Smooth muscle cell (in vitro differentiated cells): ENCODE results near the gene CD79B. TPM values are rescaled to one million over a fixed set of nuclear protein-coding genes. Genes with fewer than 3 reads are reported as not detected.

Experiments used
- DNase-seq: peaks from one replicate; lab custom pipeline; 2025; ENCODE audit not compliant: unreplicated experiment; lab: John Stamatoyannopoulos, UW
- H2AFZ ChIP-seq: fragments of 200-600 bp; sonication (generic); 2 replicates; pipeline ENCODE4 v1.6.0; 2016; ENCODE audit warnings: antibody characterized with exemption, low read depth, mild to moderate bottlenecking
- H3F3A ChIP-seq: fragments of 200-600 bp; sonication (generic); 2 replicates; pipeline ENCODE4 v1.6.0; 2017; ENCODE audit warnings: antibody characterized with exemption, low read depth
- H3K27ac ChIP-seq: fragments of 200-600 bp; sonication (generic); 2 replicates; pipeline ENCODE4 v1.5.1; 2016; ENCODE audit warnings: low read depth, mild to moderate bottlenecking
- H3K27me3 ChIP-seq: fragments of 200-600 bp; sonication (generic); 2 replicates; pipeline ENCODE4 v1.6.1; 2016; ENCODE audit warnings: low read depth, mild to moderate bottlenecking
- H3K36me3 ChIP-seq: fragments of 200-600 bp; sonication (generic); 2 replicates; pipeline ENCODE4 v1.5.1; 2016; ENCODE audit warnings: low read depth
- H3K4me1 ChIP-seq: fragments of 200-600 bp; sonication (generic); 2 replicates; pipeline ENCODE4 v1.5.1; 2016; ENCODE audit warnings: low read depth
- H3K4me2 ChIP-seq: fragments of 200-600 bp; sonication (generic); 2 replicates; pipeline ENCODE4 v1.6.0; 2016; ENCODE audit warnings: mild to moderate bottlenecking
- H3K4me3 ChIP-seq: fragments of 200-600 bp; sonication (generic); 2 replicates; pipeline ENCODE4 v1.5.1; 2016; ENCODE audit warnings: mild to moderate bottlenecking
- H3K79me2 ChIP-seq: fragments of 200-600 bp; sonication (generic); 2 replicates; pipeline ENCODE4 v1.6.0; 2016; ENCODE audit warnings: low read depth, mild to moderate bottlenecking
- H3K9ac ChIP-seq: fragments of 200-600 bp; sonication (generic); 2 replicates; pipeline ENCODE4 v1.6.0; 2016; ENCODE audit warnings: low read depth
- H3K9me3 ChIP-seq: fragments of 200-600 bp; sonication (generic); replicated peaks from 2 replicates; pipeline ENCODE4 v1.5.1; 2016; ENCODE audit warnings: low read depth
- H4K20me1 ChIP-seq: fragments of 200-600 bp; sonication (generic); 2 replicates; pipeline ENCODE4 v1.6.0; 2016; ENCODE audit warnings: low read depth
- WGBS: methylation state at CpG from one replicate; pipeline ENCODE4 v1.1.7; 2016; ENCODE audit warnings: low lambda C conversion rate; 5-methylcytosine and 5-hydroxymethylcytosine counted together
- polyA plus RNA-seq: library from polyadenylated mRNA; unstranded; fragments of >200 nt; fragmentation: Nextera tagmentation; extraction: Ambion mirVana; gene quantifications from 2 replicates; pipeline ENCODE4 v1.2.1, GENCODE V29; 2016
- total RNA-seq: library from RNA; depleted of rRNA; stranded (reverse); fragments of >200 nt; gene quantifications from 2 replicates; pipeline ENCODE4 v1.2.3, GENCODE V29; 2014
- TF ChIP-seq, protein P1 (sequence below): fragments of 200-600 bp; sonication (generic); IDR thresholded peaks from 2 replicates; pipeline ENCODE4 v1.5.1; 2017; ENCODE audit warnings: borderline replicate concordance, mild to moderate bottlenecking, antibody characterized with exemption; ENCODE audit not compliant: insufficient read depth, poor library complexity, severe bottlenecking

The CD79B gene
- total and polyA plus RNA-seq, 2 experiments from 2014 or later: not detected

DNA sequence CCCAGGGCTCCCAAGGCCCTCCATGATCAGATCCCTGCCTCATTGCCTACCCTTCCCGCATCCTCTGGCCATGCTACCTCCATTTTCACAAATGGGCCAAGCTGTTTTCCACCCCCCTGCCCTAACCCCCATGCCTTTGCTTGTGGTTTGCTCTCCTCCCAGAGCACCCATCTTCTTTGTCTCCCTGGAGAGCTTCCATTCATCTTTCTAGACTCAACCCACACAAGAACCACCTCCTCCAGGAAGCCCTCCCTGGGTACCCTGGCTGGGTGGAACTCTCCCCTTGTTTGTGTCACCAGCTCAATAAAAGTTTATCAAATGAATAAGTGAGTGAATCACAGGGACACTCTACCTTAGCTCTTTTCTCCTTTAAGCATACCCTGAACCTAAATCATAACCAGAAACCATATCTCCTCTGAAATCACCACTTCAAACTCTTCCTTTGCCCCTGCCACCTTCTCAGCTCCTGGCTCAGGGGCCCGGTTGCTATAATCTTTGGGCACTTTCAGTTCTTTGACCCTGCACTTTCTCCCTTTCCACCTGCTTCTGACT is 43.5 kb upstream of the CD79B start:
- no peak overlapping the region for H3K9ac ChIP-seq
- H4K20me1 ChIP-seq: no peaks in the 10 kb centered on the region
- H3K4me2 ChIP-seq: no peak overlapping the region
- H3K79me2 ChIP-seq: no peaks in the 10 kb centered on the region
- H3K27me3 ChIP-seq: peaks cover 4% of the 10 kb centered on the region
- WGBS: 89% methylated on average over 2 of the region's 2 CpGs
- no peaks in the 10 kb centered on the region for H3K4me1 ChIP-seq
- H3K27ac ChIP-seq: no peak overlapping the region
- TF ChIP-seq, protein P1, sequence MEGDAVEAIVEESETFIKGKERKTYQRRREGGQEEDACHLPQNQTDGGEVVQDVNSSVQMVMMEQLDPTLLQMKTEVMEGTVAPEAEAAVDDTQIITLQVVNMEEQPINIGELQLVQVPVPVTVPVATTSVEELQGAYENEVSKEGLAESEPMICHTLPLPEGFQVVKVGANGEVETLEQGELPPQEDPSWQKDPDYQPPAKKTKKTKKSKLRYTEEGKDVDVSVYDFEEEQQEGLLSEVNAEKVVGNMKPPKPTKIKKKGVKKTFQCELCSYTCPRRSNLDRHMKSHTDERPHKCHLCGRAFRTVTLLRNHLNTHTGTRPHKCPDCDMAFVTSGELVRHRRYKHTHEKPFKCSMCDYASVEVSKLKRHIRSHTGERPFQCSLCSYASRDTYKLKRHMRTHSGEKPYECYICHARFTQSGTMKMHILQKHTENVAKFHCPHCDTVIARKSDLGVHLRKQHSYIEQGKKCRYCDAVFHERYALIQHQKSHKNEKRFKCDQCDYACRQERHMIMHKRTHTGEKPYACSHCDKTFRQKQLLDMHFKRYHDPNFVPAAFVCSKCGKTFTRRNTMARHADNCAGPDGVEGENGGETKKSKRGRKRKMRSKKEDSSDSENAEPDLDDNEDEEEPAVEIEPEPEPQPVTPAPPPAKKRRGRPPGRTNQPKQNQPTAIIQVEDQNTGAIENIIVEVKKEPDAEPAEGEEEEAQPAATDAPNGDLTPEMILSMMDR: no peak
- H3K9me3 ChIP-seq: no peaks in the 10 kb centered on the region
- H3K4me3 ChIP-seq: no peak overlapping the region
- H3F3A ChIP-seq: no peaks in the 10 kb centered on the region
- DNase-seq: no peak
- no peaks in the 10 kb centered on the region for H3K36me3 ChIP-seq
- H2AFZ ChIP-seq: no peak overlapping the region

DNA sequence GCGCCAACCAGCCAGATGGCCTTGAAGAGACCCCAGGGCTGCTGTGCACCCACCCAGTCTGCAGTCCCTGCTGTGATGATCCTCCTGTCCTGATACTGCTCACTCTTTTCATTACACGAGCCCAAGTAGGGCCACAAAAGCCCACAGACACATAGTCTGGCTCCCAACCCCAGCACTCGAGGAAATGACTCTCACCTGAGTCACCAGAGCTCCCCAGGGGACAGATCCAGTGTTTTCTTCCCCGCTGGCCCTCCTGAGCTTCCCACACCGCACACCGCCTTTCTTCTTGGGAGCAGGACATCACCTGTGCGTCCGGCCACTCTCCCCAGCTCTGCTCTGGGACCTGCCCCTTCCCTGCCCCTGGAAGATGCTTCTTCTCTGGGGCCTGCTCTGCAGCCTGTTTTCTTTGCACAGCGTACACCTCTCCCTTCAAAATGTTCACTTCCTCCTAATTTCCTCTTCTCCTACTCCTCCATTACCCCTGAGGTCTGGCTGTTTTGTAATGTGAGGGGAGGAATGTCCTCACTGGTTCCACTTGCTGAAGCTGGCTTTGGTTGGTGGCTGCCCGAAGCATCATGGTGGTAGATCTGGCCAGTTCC is 42.6 kb upstream of the CD79B start:
- Histone ChIP-seq H3K27me3 (peaks cover 4% of the 10 kb centered on the region), H3K4me1 (no peaks in the 10 kb centered on the region), H4K20me1 (no peaks in the 10 kb centered on the region), H3K9me3 (no peaks in the 10 kb centered on the region), H2AFZ (no peak overlapping the region), H3K4me2 (peak overlapping the region; percentile 31), H3K79me2 (no peaks in the 10 kb centered on the region), H3K36me3 (no peaks in the 10 kb centered on the region), H3K27ac (no peak overlapping the region), H3F3A (no peaks in the 10 kb centered on the region), H3K9ac (no peak overlapping the region), H3K4me3 (no peak overlapping the region)
- TF ChIP-seq, protein P1: no peak
- 57% methylated on average over 10 of the region's 10 CpGs for WGBS
- DNase-seq: no peak

DNA sequence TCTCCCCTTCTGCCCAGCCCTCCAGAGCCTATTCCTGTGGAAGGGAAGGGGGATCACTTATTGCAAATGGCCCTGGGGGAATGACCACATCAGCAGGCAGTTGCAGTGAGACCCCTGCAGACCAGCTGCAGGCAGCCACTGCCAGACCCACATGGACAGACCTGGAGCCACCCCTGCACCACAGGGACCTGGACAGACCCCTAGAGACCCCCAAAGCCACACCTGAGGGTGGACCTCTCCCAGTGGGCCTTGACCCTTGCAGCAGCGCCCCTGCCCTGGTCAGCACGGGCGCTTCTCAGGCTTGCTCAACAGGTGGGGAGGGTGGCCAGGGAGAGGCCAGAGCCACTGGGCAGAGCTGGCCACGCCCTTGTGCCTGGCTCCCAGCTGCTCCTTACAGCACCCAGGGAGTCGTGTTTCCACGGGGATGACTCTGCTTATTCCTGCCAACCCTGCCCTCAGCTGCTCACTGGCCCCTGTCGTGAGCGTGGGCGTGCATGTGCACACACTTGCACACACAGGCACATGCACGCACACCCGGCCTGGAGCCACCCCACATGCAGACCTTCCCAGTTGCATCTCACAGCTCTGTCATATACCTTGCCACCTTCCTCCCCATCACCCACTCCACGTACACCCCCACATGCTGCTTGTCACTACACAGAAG is 41.9 kb upstream of the CD79B start:
- Histone ChIP-seq H3K27ac (no peak overlapping the region), H2AFZ (no peak overlapping the region), H3K9ac (no peak overlapping the region), H3K4me3 (no peak overlapping the region), H3K79me2 (no peaks in the 10 kb centered on the region), H3K9me3 (no peaks in the 10 kb centered on the region), H3K36me3 (no peaks in the 10 kb centered on the region), H3K4me1 (no peaks in the 10 kb centered on the region), H3K4me2 (peak overlapping the region; percentile 31), H4K20me1 (no peaks in the 10 kb centered on the region), H3K27me3 (peaks cover 4% of the 10 kb centered on the region), H3F3A (no peaks in the 10 kb centered on the region)
- DNase-seq: no peak
- TF ChIP-seq, protein P1: no peak
- WGBS: 83% methylated on average over 12 of the region's 12 CpGs
